HepG2 (cell line): Measurements from ENCODE around the gene PKD2L1. TPM values are rescaled to one million over a fixed set of nuclear protein-coding genes. Genes with fewer than 3 reads are reported as not detected.

Experiments
- E2F5 ChIP-seq: sonication (generic); formaldehyde crosslinking; conservative IDR thresholded peaks from 2 replicates; pipeline ENCODE4 v1.4.0; 2020; ENCODE audit warnings: missing genetic modification reagents
- ELF3 ChIP-seq: IDR thresholded peaks from 2 replicates; pipeline ENCODE4 v1.6.1; 2016; ENCODE audit warnings: missing genetic modification reagents, missing compliant biosample characterization
- FOXP4 ChIP-seq: sonication (generic); formaldehyde crosslinking; IDR thresholded peaks from 2 replicates; pipeline ENCODE4 v1.4.0; 2020; ENCODE audit warnings: missing genetic modification reagents
- GATA4 ChIP-seq: sonication (generic); IDR thresholded peaks from 2 replicates; pipeline ENCODE4 v1.6.1; 2016; ENCODE audit warnings: antibody characterized with exemption, low read depth, borderline replicate concordance
- HDAC1 ChIP-seq: sonication (generic); formaldehyde crosslinking; IDR thresholded peaks from 2 replicates; pipeline ENCODE4 v1.5.1; 2020; ENCODE audit warnings: mild to moderate bottlenecking, missing genetic modification reagents
- KLF9 ChIP-seq: IDR thresholded peaks from 2 replicates; pipeline ENCODE4 v1.6.1; 2016; ENCODE audit warnings: low read depth
- MAX ChIP-seq: IDR thresholded peaks from 2 replicates; pipeline ENCODE4 v1.6.1; 2012; ENCODE audit warnings: inconsistent platforms
- MTA1 ChIP-seq: sonication (generic); formaldehyde crosslinking; IDR thresholded peaks from 2 replicates; pipeline ENCODE4 v1.4.0; 2020; ENCODE audit warnings: missing genetic modification reagents, mild to moderate bottlenecking, borderline replicate concordance
- NCOA1 ChIP-seq: sonication (generic); formaldehyde crosslinking; IDR thresholded peaks from 2 replicates; pipeline ENCODE4 v1.9.0; 2021; ENCODE audit warnings: missing genetic modification reagents
- NCOA2 ChIP-seq: sonication (generic); formaldehyde crosslinking; IDR thresholded peaks from 2 replicates; pipeline ENCODE4 v1.8.0; 2022; ENCODE audit warnings: inconsistent platforms
- ONECUT2 ChIP-seq: sonication (generic); formaldehyde crosslinking; IDR thresholded peaks from 2 replicates; pipeline ENCODE4 v1.4.0; 2020; ENCODE audit warnings: missing genetic modification reagents
- PCBP1 ChIP-seq: fragments of 200-400 bp; formaldehyde crosslinking; IDR thresholded peaks from 2 replicates; pipeline ENCODE4 v1.6.1; 2017; ENCODE audit warnings: mild to moderate bottlenecking, low read depth, low read length, borderline replicate concordance
- POGK ChIP-seq: sonication (generic); formaldehyde crosslinking; conservative IDR thresholded peaks from 2 replicates; pipeline ENCODE4 v1.8.0; 2022; ENCODE audit warnings: mild to moderate bottlenecking, moderate library complexity, missing genetic modification reagents
- SATB2 ChIP-seq: sonication (generic); formaldehyde crosslinking; IDR thresholded peaks from 2 replicates; pipeline ENCODE4 v1.5.0; 2020; ENCODE audit warnings: missing genetic modification reagents
- TBX3 ChIP-seq: fragments of 450-650 bp; IDR thresholded peaks from 2 replicates; pipeline ENCODE4 v1.6.1; 2017; ENCODE audit warnings: antibody characterized with exemption, mild to moderate bottlenecking, inconsistent platforms, borderline replicate concordance
- TEAD3 ChIP-seq: optimal IDR thresholded peaks from 2 replicates; pipeline ENCODE3; 2016; ENCODE audit warnings: borderline replicate concordance
- ZBTB2 ChIP-seq: sonication (generic); formaldehyde crosslinking; IDR thresholded peaks from 2 replicates; pipeline ENCODE4 v1.8.0; 2022; ENCODE audit warnings: low read depth, missing genetic modification reagents
- ZFP62 ChIP-seq: sonication (generic); formaldehyde crosslinking; IDR thresholded peaks from 2 replicates; pipeline ENCODE4 v1.4.0; 2020; ENCODE audit warnings: missing genetic modification reagents
- ZNF17 ChIP-seq: sonication (generic); formaldehyde crosslinking; IDR thresholded peaks from 2 replicates; pipeline ENCODE4 v1.5.0; 2020; ENCODE audit warnings: mild to moderate bottlenecking, missing genetic modification reagents
- ZNF207 ChIP-seq: fragments of 450-650 bp; IDR thresholded peaks from 2 replicates; pipeline ENCODE4 v1.6.1; 2016; ENCODE audit warnings: antibody characterized with exemption, borderline replicate concordance
- ZNF460 ChIP-seq: sonication (generic); formaldehyde crosslinking; IDR thresholded peaks from 2 replicates; pipeline ENCODE4 v1.5.1; 2020; ENCODE audit warnings: missing genetic modification reagents, mild to moderate bottlenecking, borderline replicate concordance
- ZNF572 ChIP-seq: sonication (generic); formaldehyde crosslinking; IDR thresholded peaks from 2 replicates; pipeline ENCODE4 v1.5.1; 2020; ENCODE audit warnings: mild to moderate bottlenecking, missing genetic modification reagents
- ZNF773 ChIP-seq: sonication (generic); formaldehyde crosslinking; IDR thresholded peaks from 2 replicates; pipeline ENCODE4 v1.4.0; 2020; ENCODE audit warnings: missing genetic modification reagents, borderline replicate concordance
- ZSCAN30 ChIP-seq: sonication (generic); formaldehyde crosslinking; IDR thresholded peaks from 2 replicates; pipeline ENCODE4 v1.5.0; 2020; ENCODE audit warnings: mild to moderate bottlenecking, missing genetic modification reagents
- polyA plus RNA-seq, 8 experiments: library from polyadenylated mRNA; depleted of rRNA in 3 of 8; stranded (reverse) in 7 of 8; unstranded in 1 of 8; fragments of >200 nt; fragmentation: Illumina TruSeq in 4 of 8; extraction: Trizol in 4 of 8; gene quantifications; 2 replicates each; pipeline versions ENCODE4 v1.2.1 to v1.2.3, GENCODE V29; 2011 to 2016; ENCODE audit warnings: low read depth in 4 of 8, missing spikeins in 1 of 8, mixed read lengths in 1 of 8; ENCODE audit not compliant: insufficient read depth in 1 of 8
- total RNA-seq, 5 experiments: library from RNA; depleted of rRNA; stranded (reverse); fragments of >200 nt; fragmentation: Illumina TruSeq; extraction: Trizol; gene quantifications; 2 replicates each; pipeline ENCODE4 v1.2.3, GENCODE V29; 2016; ENCODE audit warnings: low read depth in 1 of 5

The PKD2L1 gene
- total and polyA plus RNA-seq, 2 of the 13 experiments (the other 11 are each of a cell fraction or from before 2014, with no cell fraction given): 0.07 to 0.15 TPM

GRCh38 chr10:100373298-100374199, 43.5 kb upstream of the PKD2L1 start (continued):
- TF ChIP-seq NCOA1: peak; percentile 81
- 0 out of 2 replicates have a peak, but pooled peaks have one; percentile 26 for TF ChIP-seq KLF9 (CRISPR knock-in tag)
- no peak; the same call in 1 of the 2 replicates for TF ChIP-seq E2F5
- TF ChIP-seq ZFP62 (CRISPR knock-in tag): 0 out of 2 replicates have a peak, but pooled peaks have one; percentile 44
- no peak for TF ChIP-seq SATB2 (CRISPR knock-in tag)
- TF ChIP-seq ZNF460: no peak
- peak; percentile 78 for TF ChIP-seq FOXP4
- peak; percentile 80 for TF ChIP-seq HDAC1
- TF ChIP-seq PCBP1: peak; percentile 25; the same call in 1 of the 2 replicates
- no peak for TF ChIP-seq MTA1 (CRISPR knock-in tag)
- TF ChIP-seq ONECUT2 (CRISPR knock-in tag): no peak
- no peak for TF ChIP-seq ZNF17 (CRISPR knock-in tag)
- TF ChIP-seq TBX3: no peak; the same call in 1 of the 2 replicates
- TF ChIP-seq GATA4: 0 out of 2 replicates have a peak, but pooled peaks have one; percentile 27
- no peak for TF ChIP-seq ZNF572 (CRISPR knock-in tag)
- TF ChIP-seq TEAD3: no peak
- no peak for TF ChIP-seq ZNF773 (CRISPR knock-in tag)
- TF ChIP-seq ZSCAN30 (CRISPR knock-in tag): 0 out of 2 replicates have a peak, but pooled peaks have one; percentile 22
- TF ChIP-seq MAX: peak; percentile 77
- peak; percentile 70 for TF ChIP-seq ELF3 (CRISPR knock-in tag)
- TF ChIP-seq NCOA2 (CRISPR knock-in tag): peak; percentile 91
- TF ChIP-seq ZNF207: no peak
- 0 out of 2 replicates have a peak, but pooled peaks have one; percentile 4 for TF ChIP-seq POGK (CRISPR knock-in tag)
- TF ChIP-seq ZBTB2 (CRISPR knock-in tag): 0 out of 2 replicates have a peak, but pooled peaks have one; percentile 48
